ENCODE measurements around the gene PCDH9. TPM values are rescaled to one million over a fixed set of nuclear protein-coding genes. Genes with fewer than 3 reads are reported as not detected.
"Not testable (repeated sequence)": the region's sequence is repeated elsewhere in the genome, so short reads cannot be mapped to it uniquely, and the experiment has no call there.

Gene PCDH9
- total and polyA plus RNA-seq, 4 experiments from 2014 or later: 0.08 to 0.18 (median 0.14) TPM

DNA sequence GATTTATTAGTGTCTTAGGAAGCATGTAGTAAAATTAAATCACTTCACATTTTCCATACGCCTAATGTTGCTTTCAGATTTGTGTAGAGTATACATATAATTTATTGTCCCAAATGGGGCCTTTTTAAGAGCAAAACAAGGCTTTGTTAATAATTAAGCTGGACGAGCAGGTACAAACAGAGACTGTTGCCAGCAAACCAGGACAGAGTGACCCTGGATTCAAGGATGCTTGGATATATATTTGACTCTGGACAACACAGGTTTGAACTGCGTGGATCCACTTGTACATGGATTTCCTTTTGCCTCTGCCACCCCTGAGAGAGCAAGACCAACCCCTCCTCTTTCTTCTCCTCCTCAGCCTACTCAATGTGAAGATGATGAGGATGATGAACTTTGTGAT is 454.9 kb downstream of the PCDH9 start:
- H3K27me3 ChIP-seq (ENCODE audit: insufficient read depth, low read length): no peaks in the 10 kb centered on the region
- Mint-ChIP-seq H3K27ac (no peak overlapping the region), H3K4me1 (no peaks in the 10 kb centered on the region), H3K27me3 (no peaks in the 10 kb centered on the region), H3K9me3 (peaks cover 0 to 11% (median 4%) of the 10 kb centered on the region in 8 donors), H3K36me3 (no peaks in the 10 kb centered on the region), H3K4me3 (no peak overlapping the region)
- H3K36me3 ChIP-seq (ENCODE audit: insufficient read depth, low read length): no peaks in the 10 kb centered on the region
- no peak overlapping the region for H3K4me3 ChIP-seq (ENCODE audit: low read length in 2 of 2)
- intact Hi-C loops (cut with micrococcal nuclease): no loop called here
- no peak for DNase-seq
- H3K9me3 ChIP-seq (ENCODE audit: control insufficient read depth in 1 of 2, low read length in 2 of 2): no peaks in the 10 kb centered on the region
- no peak overlapping the region for H3K27ac ChIP-seq (ENCODE audit: low read depth, low read length)
- ChIA-PET CTCF (ENCODE audit: partially characterized antibody) (no interaction called here), POLR2A (ENCODE audit: partially characterized antibody) (no interaction called here)
- H3K4me1 ChIP-seq (ENCODE audit: insufficient read depth, low read length): no peaks in the 10 kb centered on the region

DNA sequence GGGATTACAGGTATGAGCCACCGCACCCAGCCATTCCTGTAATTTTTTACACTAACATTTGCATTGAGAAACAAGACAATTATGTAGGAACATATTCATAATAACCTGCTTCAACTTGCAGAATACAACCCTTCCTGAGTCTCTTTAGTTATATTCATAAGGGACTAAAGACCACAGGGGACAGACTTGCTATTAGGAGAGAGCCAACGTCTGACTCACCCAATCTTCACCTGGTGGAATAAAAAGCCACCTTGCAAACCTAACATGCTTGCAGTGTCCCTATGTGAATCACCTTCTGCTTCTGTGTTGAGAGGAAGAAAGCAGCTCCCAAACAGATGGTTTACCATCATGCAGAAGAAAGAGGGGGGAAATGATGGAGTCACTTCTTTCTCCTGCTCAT is 456.1 kb downstream of the PCDH9 start:
- no peaks in the 10 kb centered on the region for H3K9me3 ChIP-seq (ENCODE audit: control insufficient read depth in 1 of 2, low read length in 2 of 2)
- no peaks in the 10 kb centered on the region for H3K27me3 ChIP-seq (ENCODE audit: insufficient read depth, low read length)
- intact Hi-C loops (cut with micrococcal nuclease): no loop called here
- H3K4me3 ChIP-seq (ENCODE audit: low read length in 2 of 2): no peak overlapping the region
- Mint-ChIP-seq H3K27ac (no peak overlapping the region), H3K4me3 (no peak overlapping the region), H3K27me3 (no peaks in the 10 kb centered on the region), H3K36me3 (no peaks in the 10 kb centered on the region), H3K9me3 (peaks cover 0 to 9% (median 4%) of the 10 kb centered on the region in 8 donors), H3K4me1 (no peaks in the 10 kb centered on the region)
- CTCF ChIA-PET (ENCODE audit: partially characterized antibody): no interaction called here
- DNase-seq: no peak
- POLR2A ChIA-PET (ENCODE audit: partially characterized antibody): no interaction called here
- no peak overlapping the region for H3K27ac ChIP-seq (ENCODE audit: low read depth, low read length)
- H3K4me1 ChIP-seq (ENCODE audit: insufficient read depth, low read length): no peaks in the 10 kb centered on the region
- no peaks in the 10 kb centered on the region for H3K36me3 ChIP-seq (ENCODE audit: insufficient read depth, low read length)

DNA sequence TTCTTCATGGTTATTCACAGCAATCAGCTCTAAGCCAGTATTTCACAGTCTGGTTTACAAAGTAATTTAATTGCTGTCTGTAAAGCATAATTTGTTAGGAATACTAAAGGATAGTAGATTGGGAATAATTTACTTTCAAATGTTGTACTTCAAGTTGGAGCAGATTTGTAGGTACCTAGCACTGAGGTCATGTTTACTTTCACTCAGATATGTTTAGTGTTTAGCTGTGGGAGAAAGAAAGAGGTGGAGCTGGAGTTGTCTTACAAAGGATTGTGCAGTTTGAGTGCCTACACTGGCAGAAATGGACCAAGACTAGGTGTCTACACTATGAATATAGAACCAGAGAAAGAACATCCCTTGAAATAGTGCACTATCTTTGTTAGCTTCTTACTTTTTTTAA is 464.6 kb downstream of the PCDH9 start:
- DNase-seq: no peak
- H3K4me1 ChIP-seq (ENCODE audit: insufficient read depth, low read length): no peaks in the 10 kb centered on the region
- no peak overlapping the region for H3K4me3 ChIP-seq (ENCODE audit: low read length in 2 of 2)
- H3K9me3 ChIP-seq (ENCODE audit: control insufficient read depth in 1 of 2, low read length in 2 of 2): peaks cover 3 to 8% of the 10 kb centered on the region in 2 donors
- H3K27ac Mint-ChIP-seq: no peak overlapping the region
- ChIA-PET POLR2A (ENCODE audit: partially characterized antibody) (no interaction called here), CTCF (ENCODE audit: partially characterized antibody) (no interaction called here)
- H3K4me1 Mint-ChIP-seq: no peaks in the 10 kb centered on the region
- H3K27ac ChIP-seq (ENCODE audit: low read depth, low read length): no peak overlapping the region
- no peaks in the 10 kb centered on the region for H3K27me3 ChIP-seq (ENCODE audit: insufficient read depth, low read length)
- H3K36me3 ChIP-seq (ENCODE audit: insufficient read depth, low read length): no peaks in the 10 kb centered on the region
- peaks cover 3 to 32% (median 16%) of the 10 kb centered on the region in 8 donors for H3K9me3 Mint-ChIP-seq
- intact Hi-C loops (cut with micrococcal nuclease): no loop called here
- H3K36me3 Mint-ChIP-seq: peaks cover 0 to 3% of the 10 kb centered on the region in 2 donors
- no peaks in the 10 kb centered on the region for H3K27me3 Mint-ChIP-seq
- no peak overlapping the region for H3K4me3 Mint-ChIP-seq

DNA sequence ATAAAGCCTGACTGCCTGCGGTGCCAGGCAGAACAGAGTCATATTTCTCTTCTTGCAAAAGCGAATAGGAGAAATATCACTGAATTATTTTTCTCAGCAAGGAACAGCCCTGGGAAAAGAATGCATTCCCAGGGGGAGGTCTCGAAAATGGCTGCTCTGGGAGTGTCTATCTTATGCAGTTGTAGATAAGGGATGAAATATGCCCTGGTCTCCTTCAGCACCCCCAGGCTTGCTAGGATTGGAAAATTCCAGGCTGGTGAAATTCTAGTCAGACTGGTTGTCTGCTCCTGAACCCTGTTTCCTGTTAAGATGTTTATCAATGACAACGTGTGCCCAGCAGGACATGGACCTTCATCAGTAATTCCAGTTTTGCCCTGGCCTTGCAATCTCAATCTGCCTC is 469.5 kb downstream of the PCDH9 start:
- H3K27me3 Mint-ChIP-seq; H3K4me3 Mint-ChIP-seq; POLR2A ChIA-PET (ENCODE audit: partially characterized antibody); H3K4me1 ChIP-seq (ENCODE audit: insufficient read depth, low read length); H3K4me3 ChIP-seq (ENCODE audit: low read length in 2 of 2); H3K9me3 ChIP-seq (ENCODE audit: control insufficient read depth in 1 of 2, low read length in 2 of 2); H3K4me1 Mint-ChIP-seq; H3K36me3 ChIP-seq (ENCODE audit: insufficient read depth, low read length); CTCF ChIA-PET (ENCODE audit: partially characterized antibody); H3K27ac ChIP-seq (ENCODE audit: low read depth, low read length); H3K36me3 Mint-ChIP-seq; intact Hi-C loops (cut with micrococcal nuclease); H3K27me3 ChIP-seq (ENCODE audit: insufficient read depth, low read length); H3K27ac Mint-ChIP-seq; DNase-seq: not testable (repeated sequence)
- peaks cover 3 to 35% (median 20%) of the 10 kb centered on the region in 8 donors for H3K9me3 Mint-ChIP-seq

DNA sequence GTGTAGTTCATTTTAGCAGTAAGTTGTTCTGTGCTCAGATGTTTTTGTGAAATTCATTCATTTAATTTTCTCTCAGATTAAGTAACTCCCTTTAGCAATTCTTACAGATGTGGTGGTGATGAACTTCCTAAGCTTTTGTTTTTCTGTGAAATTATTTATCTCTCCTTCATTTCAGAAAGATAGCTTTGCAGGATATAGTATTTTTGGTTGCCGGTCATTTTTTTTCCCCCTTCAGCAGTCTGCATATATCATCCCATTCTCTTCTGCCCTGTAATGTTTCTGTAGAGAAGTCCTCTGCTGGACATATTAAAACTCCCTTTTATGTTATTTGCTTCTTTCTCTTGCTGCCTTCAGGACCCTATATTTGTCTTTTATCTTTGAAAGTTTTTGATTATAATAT is 470.2 kb downstream of the PCDH9 start:
- H3K36me3 Mint-ChIP-seq: peaks cover 0 to 3% of the 10 kb centered on the region in 2 donors
- CTCF ChIA-PET (ENCODE audit: partially characterized antibody): no interaction called here

DNA sequence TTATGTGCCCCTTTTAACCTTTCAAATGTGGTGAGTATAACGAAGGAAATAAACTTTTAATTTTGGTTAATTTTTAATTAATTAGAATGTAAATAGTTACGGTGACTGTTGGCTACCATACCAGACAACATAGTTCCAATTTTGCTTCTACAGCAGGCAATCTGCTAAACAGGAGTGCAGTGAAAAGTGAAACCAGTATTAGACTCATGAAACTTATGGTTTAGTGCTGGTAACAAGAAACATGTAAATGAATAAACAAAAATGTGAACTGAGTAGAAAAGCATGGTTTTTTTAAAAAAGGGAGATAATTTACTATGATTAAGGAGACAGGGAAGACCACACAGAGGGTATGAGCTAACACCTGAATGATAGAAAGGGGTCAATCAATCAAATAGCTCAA is 478.4 kb downstream of the PCDH9 start:
- peaks cover 0 to 10% (median 1%) of the 10 kb centered on the region in 8 donors for H3K9me3 Mint-ChIP-seq
- no peak overlapping the region for H3K4me3 ChIP-seq (ENCODE audit: low read length in 2 of 2)

More for the DNA sequence above, 470.2 kb downstream of the PCDH9 start:
- POLR2A ChIA-PET (ENCODE audit: partially characterized antibody): no interaction called here
- H3K4me3 Mint-ChIP-seq: no peak overlapping the region
- intact Hi-C loops (cut with micrococcal nuclease): no loop called here
- H3K27ac Mint-ChIP-seq: no peak overlapping the region
- H3K4me3 ChIP-seq (ENCODE audit: low read length in 2 of 2): no peak overlapping the region
- no peak overlapping the region for H3K27ac ChIP-seq (ENCODE audit: low read depth, low read length)
- no peaks in the 10 kb centered on the region for H3K4me1 Mint-ChIP-seq
- H3K9me3 Mint-ChIP-seq: peaks cover under 1 to 34% (median 17%) of the 10 kb centered on the region in 8 donors
- H3K27me3 ChIP-seq (ENCODE audit: insufficient read depth, low read length): no peaks in the 10 kb centered on the region
- no peaks in the 10 kb centered on the region for H3K36me3 ChIP-seq (ENCODE audit: insufficient read depth, low read length)
- H3K4me1 ChIP-seq (ENCODE audit: insufficient read depth, low read length): no peaks in the 10 kb centered on the region
- DNase-seq: no peak
- H3K27me3 Mint-ChIP-seq: no peaks in the 10 kb centered on the region
- H3K9me3 ChIP-seq (ENCODE audit: control insufficient read depth in 1 of 2, low read length in 2 of 2): peaks cover 0 to 9% of the 10 kb centered on the region in 2 donors

DNA sequence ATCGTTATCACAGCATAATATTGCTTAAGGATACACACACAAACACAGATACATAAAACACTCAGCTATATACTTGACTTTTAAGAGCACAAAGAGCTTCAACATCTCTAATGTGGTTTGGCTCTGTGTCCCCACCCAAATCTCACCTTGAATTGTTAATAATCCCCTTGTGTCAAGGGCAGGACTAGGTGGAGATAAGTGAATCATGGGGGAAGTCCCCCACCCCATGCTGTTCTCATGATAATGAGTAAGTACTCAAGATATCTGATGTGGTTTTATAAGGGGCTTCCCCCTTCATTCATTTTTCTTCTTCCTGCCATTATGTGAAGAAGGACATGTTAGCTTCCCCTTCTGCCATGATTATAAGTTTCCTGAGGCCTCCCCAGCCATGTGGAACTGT is 481.4 kb downstream of the PCDH9 start:
- DNase-seq: no peak
- no peak overlapping the region for H3K27ac ChIP-seq (ENCODE audit: low read depth, low read length)
- ChIA-PET POLR2A (ENCODE audit: partially characterized antibody) (no interaction called here), CTCF (ENCODE audit: partially characterized antibody) (no interaction called here)
- Mint-ChIP-seq H3K27me3 (no peaks in the 10 kb centered on the region), H3K4me1 (no peaks in the 10 kb centered on the region), H3K27ac (no peak overlapping the region), H3K4me3 (no peak overlapping the region), H3K36me3 (no peaks in the 10 kb centered on the region), H3K9me3 (peaks cover 0 to 10% (median 3%) of the 10 kb centered on the region in 8 donors)
- H3K4me3 ChIP-seq (ENCODE audit: low read length in 2 of 2): no peak overlapping the region
- H3K9me3 ChIP-seq (ENCODE audit: control insufficient read depth in 1 of 2, low read length in 2 of 2): no peaks in the 10 kb centered on the region
- H3K27me3 ChIP-seq (ENCODE audit: insufficient read depth, low read length): no peaks in the 10 kb centered on the region
- no peaks in the 10 kb centered on the region for H3K36me3 ChIP-seq (ENCODE audit: insufficient read depth, low read length)
- intact Hi-C loops (cut with micrococcal nuclease): no loop called here
- no peaks in the 10 kb centered on the region for H3K4me1 ChIP-seq (ENCODE audit: insufficient read depth, low read length)

More for the DNA sequence above, 478.4 kb downstream of the PCDH9 start:
- H3K4me3 Mint-ChIP-seq: no peak overlapping the region
- intact Hi-C loops (cut with micrococcal nuclease): no loop called here
- ChIA-PET POLR2A (ENCODE audit: partially characterized antibody) (no interaction called here), CTCF (ENCODE audit: partially characterized antibody) (no interaction called here)
- no peaks in the 10 kb centered on the region for H3K36me3 ChIP-seq (ENCODE audit: insufficient read depth, low read length)
- H3K36me3 Mint-ChIP-seq: no peaks in the 10 kb centered on the region
- no peak overlapping the region for H3K27ac ChIP-seq (ENCODE audit: low read depth, low read length)
- H3K4me1 Mint-ChIP-seq: no peaks in the 10 kb centered on the region
- H3K9me3 ChIP-seq (ENCODE audit: control insufficient read depth in 1 of 2, low read length in 2 of 2): no peaks in the 10 kb centered on the region
- no peaks in the 10 kb centered on the region for H3K27me3 Mint-ChIP-seq
- no peak overlapping the region for H3K27ac Mint-ChIP-seq
- no peaks in the 10 kb centered on the region for H3K27me3 ChIP-seq (ENCODE audit: insufficient read depth, low read length)
- DNase-seq: no peak
- H3K4me1 ChIP-seq (ENCODE audit: insufficient read depth, low read length): no peaks in the 10 kb centered on the region

DNA sequence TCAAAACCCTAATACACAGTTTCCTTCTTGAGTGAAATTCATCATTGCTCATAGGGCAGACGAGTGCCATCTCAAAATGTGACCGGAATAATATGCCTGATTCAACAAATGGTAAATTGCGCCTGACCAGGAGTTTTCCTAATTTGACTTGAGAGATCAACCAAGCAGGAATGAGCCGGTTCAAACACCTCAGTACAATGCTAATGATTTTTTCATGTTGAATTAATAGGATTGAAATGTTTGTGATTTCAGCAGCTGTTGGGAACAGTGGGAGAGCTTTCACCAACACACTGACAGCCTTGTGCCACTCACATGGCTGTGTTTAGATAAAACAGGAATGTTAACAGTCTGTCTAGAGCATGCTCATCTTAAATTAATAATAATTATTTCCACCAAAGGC is 484.8 kb downstream of the PCDH9 start:
- intact Hi-C loops (cut with micrococcal nuclease): no loop called here
- H3K9me3 ChIP-seq (ENCODE audit: control insufficient read depth in 1 of 2, low read length in 2 of 2): no peaks in the 10 kb centered on the region
- no peak overlapping the region for H3K4me3 ChIP-seq (ENCODE audit: low read length in 2 of 2)
- no peak for DNase-seq
- H3K36me3 ChIP-seq (ENCODE audit: insufficient read depth, low read length): no peaks in the 10 kb centered on the region
- H3K4me1 ChIP-seq (ENCODE audit: insufficient read depth, low read length): no peaks in the 10 kb centered on the region
- Mint-ChIP-seq H3K9me3 (peaks cover 0 to 7% (median 2%) of the 10 kb centered on the region in 8 donors), H3K4me3 (no peak overlapping the region), H3K36me3 (no peaks in the 10 kb centered on the region), H3K27me3 (no peaks in the 10 kb centered on the region), H3K4me1 (no peaks in the 10 kb centered on the region), H3K27ac (no peak overlapping the region)
- ChIA-PET POLR2A (ENCODE audit: partially characterized antibody) (no interaction called here), CTCF (ENCODE audit: partially characterized antibody) (interaction anchor here (1.0 kb wide), 1 partner anchor 11 kb away, joined by 3 read pairs; no protein-coding TSS in a partner anchor)
- H3K27ac ChIP-seq (ENCODE audit: low read depth, low read length): no peak overlapping the region
- H3K27me3 ChIP-seq (ENCODE audit: insufficient read depth, low read length): no peaks in the 10 kb centered on the region

Data from CD4-positive, alpha-beta memory T cell (primary cell).